Breast epithelium (tissue), 4 donors: ENCODE measurements around the gene CCND3. TPM values are rescaled to one million over a fixed set of nuclear protein-coding genes. Genes with fewer than 3 reads are reported as not detected.

Experiments used
- DNase-seq, 2 donors: peaks; one replicate each; pipeline ENCODE4 v3.0.0-alpha.2; 2019; ENCODE audit warnings: low spot score in 2 of 2
- H3K27ac ChIP-seq, 2 donors: fragments of 200-600 bp; sonication (generic) in 1 of 2; one replicate each; pipeline ENCODE4 v1.5.1; 2016 to 2019; ENCODE audit warnings: mild to moderate bottlenecking in 1 of 2
- H3K27me3 ChIP-seq, 2 donors: fragments of 200-600 bp; sonication (generic) in 1 of 2; one replicate each; pipeline versions ENCODE4 v1.5.1 to v1.6.0; 2017 to 2019; ENCODE audit warnings: control low read depth in 1 of 2, mild to moderate bottlenecking in 1 of 2
- H3K36me3 ChIP-seq: fragments of 200-600 bp; one replicate; pipeline ENCODE4 v1.5.1; 2019
- H3K4me1 ChIP-seq, 2 donors: fragments of 200-600 bp; sonication (generic); one replicate each; pipeline ENCODE4 v1.5.1; 2016 to 2019; ENCODE audit warnings: control low read depth in 1 of 2
- H3K4me3 ChIP-seq, 3 donors: fragments of 200-600 bp; sonication (generic); 1 replicate in 2 of 3; 2 replicates in 1 of 3; pipeline ENCODE4 v1.5.1; 2016 to 2019; ENCODE audit warnings: mild to moderate bottlenecking in 3 of 3, moderate library complexity in 2 of 3
- H3K9me3 ChIP-seq, 2 donors: fragments of 200-600 bp; sonication (generic) in 1 of 2; one replicate each; pipeline ENCODE4 v1.5.1; 2016 to 2019; ENCODE audit warnings: control low read depth in 1 of 2
- POLR2A ChIP-seq: fragments of 450-650 bp; IDR thresholded peaks from one replicate; pipeline ENCODE4 v1.6.1; 2016; ENCODE audit warnings: antibody characterized with exemption, mild to moderate bottlenecking, moderate library complexity
- POLR2AphosphoS5 ChIP-seq, 3 donors: sonication (generic); formaldehyde crosslinking; IDR thresholded peaks; one replicate each; pipeline ENCODE4 v1.6.1; 2017; ENCODE audit warnings: antibody characterized with exemption in 3 of 3
- intact Hi-C: fragments of 100-400 bp; cut with DNase I; formaldehyde crosslinking; loops from one replicate; pipeline ENCODE4 v1.15.1; 2023; ENCODE audit warnings: low total_unique reads
- total RNA-seq, 3 donors: library from RNA; depleted of rRNA; stranded (reverse); fragments of >200 nt; gene quantifications; one replicate each; pipeline ENCODE4 v1.1.0, GENCODE V29; 2016
- TF ChIP-seq, protein P1 (sequence below), 3 donors: fragments of 450-650 bp; IDR thresholded peaks; one replicate each; pipeline ENCODE4 v1.5.1; 2016 to 2017; ENCODE audit warnings: antibody characterized with exemption in 3 of 3, mild to moderate bottlenecking in 3 of 3, moderate library complexity in 3 of 3

The CCND3 gene
- total RNA-seq, 3 donors from 2014 or later = 115 to 297 (median 148) TPM

DNA sequence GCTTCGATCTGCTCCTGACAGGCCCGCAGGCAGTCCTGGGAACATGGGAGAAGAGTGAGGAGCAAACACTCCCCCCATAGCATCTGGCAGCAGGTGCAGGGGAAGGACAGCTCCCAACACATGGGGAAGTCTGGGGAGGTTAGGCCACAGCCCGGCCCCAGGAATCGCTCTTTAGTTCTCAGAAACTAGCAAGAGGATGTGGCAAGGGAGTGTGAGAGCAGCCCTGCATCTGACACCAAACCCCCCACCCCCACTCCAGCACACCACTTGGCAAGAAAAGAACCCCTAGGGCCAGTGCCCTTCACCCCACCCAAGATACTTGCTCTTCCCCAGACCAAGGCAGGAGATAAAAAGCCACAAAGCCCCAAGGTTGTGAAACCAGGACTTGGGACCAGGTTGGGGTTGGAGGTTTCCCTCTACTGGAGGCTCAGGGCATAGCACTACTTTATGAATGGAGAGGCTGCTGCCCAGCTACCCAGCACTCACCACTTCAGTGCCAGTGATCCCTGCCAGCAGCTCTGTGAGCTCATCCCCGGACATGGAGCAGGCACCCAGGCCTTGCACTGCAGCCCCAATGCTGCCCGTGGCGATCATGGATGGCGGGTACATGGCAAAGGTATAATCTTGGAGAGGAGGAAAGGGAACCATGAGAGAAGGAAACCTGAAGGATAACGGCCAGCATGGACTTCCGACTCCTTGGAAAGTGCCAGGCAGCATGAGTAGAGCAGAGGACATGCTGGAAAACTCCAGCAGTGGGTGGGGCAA, 5.4 kb downstream of the CCND3 start:
- TF ChIP-seq, protein P1, sequence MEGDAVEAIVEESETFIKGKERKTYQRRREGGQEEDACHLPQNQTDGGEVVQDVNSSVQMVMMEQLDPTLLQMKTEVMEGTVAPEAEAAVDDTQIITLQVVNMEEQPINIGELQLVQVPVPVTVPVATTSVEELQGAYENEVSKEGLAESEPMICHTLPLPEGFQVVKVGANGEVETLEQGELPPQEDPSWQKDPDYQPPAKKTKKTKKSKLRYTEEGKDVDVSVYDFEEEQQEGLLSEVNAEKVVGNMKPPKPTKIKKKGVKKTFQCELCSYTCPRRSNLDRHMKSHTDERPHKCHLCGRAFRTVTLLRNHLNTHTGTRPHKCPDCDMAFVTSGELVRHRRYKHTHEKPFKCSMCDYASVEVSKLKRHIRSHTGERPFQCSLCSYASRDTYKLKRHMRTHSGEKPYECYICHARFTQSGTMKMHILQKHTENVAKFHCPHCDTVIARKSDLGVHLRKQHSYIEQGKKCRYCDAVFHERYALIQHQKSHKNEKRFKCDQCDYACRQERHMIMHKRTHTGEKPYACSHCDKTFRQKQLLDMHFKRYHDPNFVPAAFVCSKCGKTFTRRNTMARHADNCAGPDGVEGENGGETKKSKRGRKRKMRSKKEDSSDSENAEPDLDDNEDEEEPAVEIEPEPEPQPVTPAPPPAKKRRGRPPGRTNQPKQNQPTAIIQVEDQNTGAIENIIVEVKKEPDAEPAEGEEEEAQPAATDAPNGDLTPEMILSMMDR (IDR thresholded peaks at IDR 0.05) = peak; percentile 54 to 83 (median 73)
- TF ChIP-seq POLR2AphosphoS5 (IDR thresholded peaks at IDR 0.05) (peak in 1 of 3 donors; percentile 24), POLR2A (no peak)
- intact Hi-C loops = loop anchor here (10.0 kb wide), 2 partner anchors 151 to 1049 kb away; partner anchors contain the start of genes PPP2R5D, PRICKLE4 and TOMM6
- Histone ChIP-seq H3K4me1 (peaks cover 19 to 20% of the 10 kb centered on the region in 2 donors), H3K9me3 (no peaks in the 10 kb centered on the region), H3K4me3 (no peak overlapping the region), H3K27ac (peak overlapping the region; percentile 22 to 45), H3K36me3 (peaks cover 8% of the 10 kb centered on the region), H3K27me3 (no peaks in the 10 kb centered on the region)
- DNase-seq = peak; percentile 60 to 65

DNA sequence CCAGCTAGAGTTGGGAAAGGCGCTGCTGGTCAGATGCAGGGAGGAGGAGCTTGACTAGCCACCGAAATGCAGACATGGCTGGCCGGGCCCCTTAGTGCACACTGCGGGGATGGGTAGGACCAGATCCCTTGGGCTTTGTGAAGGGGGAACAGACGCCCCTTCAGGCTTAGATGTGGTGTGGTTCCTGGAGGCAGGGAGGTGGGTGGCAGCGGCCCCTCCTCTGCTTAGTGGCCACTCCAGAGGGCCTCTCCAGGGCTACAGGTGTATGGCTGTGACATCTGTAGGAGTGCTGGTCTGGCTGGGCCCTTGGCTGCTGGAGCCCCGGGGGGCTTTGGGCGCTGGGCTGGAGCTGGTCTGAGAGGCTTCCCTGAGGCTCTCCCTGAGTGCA, 5.9 kb downstream of the CCND3 start:
- H3K27ac ChIP-seq = peak overlapping the region; percentile 22 to 45
- TF ChIP-seq, protein P1 (IDR thresholded peaks at IDR 0.05) = no peak
- no peak for TF ChIP-seq POLR2AphosphoS5 (IDR thresholded peaks at IDR 0.05)
- TF ChIP-seq POLR2A = no peak
- H3K4me3 ChIP-seq = no peak overlapping the region
- intact Hi-C loops = loop anchor here (10.0 kb wide), 2 partner anchors 151 to 1049 kb away; partner anchors contain the start of genes PPP2R5D, PRICKLE4 and TOMM6
- peaks cover 9% of the 10 kb centered on the region for H3K36me3 ChIP-seq
- H3K27me3 ChIP-seq = no peaks in the 10 kb centered on the region
- H3K4me1 ChIP-seq = peaks cover 16 to 19% of the 10 kb centered on the region in 2 donors
- DNase-seq = no peak
- H3K9me3 ChIP-seq = no peaks in the 10 kb centered on the region

DNA sequence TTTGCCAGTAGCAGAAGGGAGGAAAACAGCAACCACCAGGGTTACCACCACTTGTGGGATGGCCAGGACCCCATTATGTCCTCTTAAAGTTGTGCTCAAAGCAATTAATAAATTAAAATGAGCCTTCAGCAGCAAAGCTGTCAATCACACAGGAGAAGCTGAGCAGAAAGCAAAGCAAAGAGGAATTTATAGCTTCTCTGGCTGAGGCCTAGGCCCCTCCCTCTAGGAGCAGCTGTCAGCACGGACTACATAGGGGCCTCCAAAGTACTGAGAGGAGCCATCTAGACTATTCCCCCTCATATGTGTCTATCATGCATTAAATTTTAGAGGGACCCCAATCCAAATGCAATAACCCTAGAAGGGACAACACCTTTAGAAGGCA, 6.4 kb downstream of the CCND3 start:
- Histone ChIP-seq H3K27ac (no peak overlapping the region), H3K9me3 (no peaks in the 10 kb centered on the region), H3K4me3 (no peak overlapping the region), H3K36me3 (peaks cover 9% of the 10 kb centered on the region), H3K27me3 (no peaks in the 10 kb centered on the region), H3K4me1 (peaks cover 13 to 14% of the 10 kb centered on the region in 2 donors)
- TF ChIP-seq, protein P1 (IDR thresholded peaks at IDR 0.05) = no peak
- TF ChIP-seq POLR2A = no peak
- TF ChIP-seq POLR2AphosphoS5 (IDR thresholded peaks at IDR 0.05) = no peak
- intact Hi-C loops = loop anchor here (10.0 kb wide), 2 partner anchors 150 to 1050 kb away; partner anchors contain the start of genes PPP2R5D, PRICKLE4 and TOMM6
- no peak for DNase-seq

DNA sequence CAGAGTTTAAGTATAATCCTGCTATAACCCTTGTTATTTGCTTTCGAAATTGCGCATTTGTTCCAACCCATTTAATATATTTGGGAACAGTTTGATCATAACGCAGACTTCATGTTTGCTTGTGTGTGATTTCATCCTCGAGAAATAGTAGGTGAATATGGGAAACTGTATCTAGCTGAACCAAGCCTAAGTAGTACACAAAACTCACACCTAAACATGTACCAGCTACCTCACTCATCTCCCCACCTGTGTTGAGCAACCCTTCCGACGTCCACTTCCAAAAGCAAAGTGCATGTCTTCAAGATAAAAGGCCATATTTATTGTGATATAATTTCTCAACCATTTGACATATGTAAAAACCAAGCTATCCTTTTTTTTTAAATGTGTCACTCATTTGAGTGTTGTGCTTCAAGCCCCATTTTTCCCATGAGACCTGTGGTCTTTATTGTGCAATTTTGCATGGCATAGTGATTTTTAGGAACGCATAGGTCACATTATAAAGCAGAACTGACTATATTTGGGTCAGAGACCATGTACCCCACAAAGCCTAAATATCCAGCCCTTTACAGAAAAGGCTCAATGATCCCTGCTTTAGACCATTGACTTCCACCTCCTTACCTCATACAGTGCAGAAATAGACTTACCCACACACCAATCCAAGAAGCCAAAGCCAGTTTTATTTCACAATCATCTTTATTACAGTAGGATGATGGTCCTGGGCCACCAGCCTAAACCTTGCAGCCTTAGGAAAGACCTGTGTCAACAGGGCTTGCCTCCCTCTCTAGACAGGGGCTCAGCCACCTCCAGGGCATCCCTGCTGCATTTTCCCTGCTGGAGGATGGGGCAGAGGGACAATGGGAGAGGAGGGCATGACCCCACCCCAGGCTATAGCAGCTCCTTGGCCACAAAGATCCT, 7.1 kb downstream of the CCND3 start:
- H3K27me3 ChIP-seq = no peaks in the 10 kb centered on the region
- DNase-seq = no peak
- no peaks in the 10 kb centered on the region for H3K9me3 ChIP-seq
- peaks cover 9% of the 10 kb centered on the region for H3K36me3 ChIP-seq
- TF ChIP-seq, protein P1 (IDR thresholded peaks at IDR 0.05) = no peak
- TF ChIP-seq POLR2A (no peak), POLR2AphosphoS5 (IDR thresholded peaks at IDR 0.05) (no peak)
- H3K4me3 ChIP-seq = no peak overlapping the region
- H3K27ac ChIP-seq = no peak overlapping the region
- peaks cover 7% of the 10 kb centered on the region in 2 donors for H3K4me1 ChIP-seq
- intact Hi-C loops = loop anchor here (10.0 kb wide), 2 partner anchors 150 to 1050 kb away; partner anchors contain the start of genes PPP2R5D, PRICKLE4 and TOMM6
